Measurements from ENCODE around the gene IQCN.

The IQCN gene

DNA sequence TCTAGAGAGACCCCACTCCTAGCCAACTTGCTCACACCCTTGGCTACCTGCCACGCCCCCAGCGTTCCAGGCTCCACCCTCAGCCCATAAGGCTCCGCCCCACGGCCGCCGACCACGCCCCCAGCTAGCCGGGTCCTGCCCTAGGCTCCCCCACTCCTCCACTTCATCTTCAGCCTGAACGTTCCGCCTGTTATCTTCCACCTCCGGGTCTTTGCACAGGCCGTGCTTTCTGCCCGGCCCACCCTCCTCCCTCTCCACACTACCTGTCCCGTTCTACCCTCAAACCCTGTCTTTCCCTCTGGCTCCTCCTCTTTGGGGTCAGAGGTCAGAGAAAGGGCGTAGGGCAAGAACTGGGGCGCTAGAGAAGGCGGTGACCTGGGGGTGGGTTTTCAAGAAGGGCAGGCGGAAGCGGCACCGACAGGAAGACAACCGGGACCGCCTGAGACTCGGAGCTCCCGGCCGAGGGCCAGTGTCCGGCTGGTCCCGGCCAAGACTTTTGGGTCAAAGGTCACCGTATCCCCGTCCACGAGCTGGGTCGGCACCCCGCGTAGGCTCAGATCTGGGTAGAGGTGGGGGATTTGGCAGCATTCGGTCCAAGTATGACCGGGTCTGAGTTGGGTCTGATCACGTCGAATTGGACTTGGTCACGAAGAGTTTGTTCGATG is 50.3 kb downstream of the IQCN start (continued):
- TF ChIP-seq, protein P1, sequence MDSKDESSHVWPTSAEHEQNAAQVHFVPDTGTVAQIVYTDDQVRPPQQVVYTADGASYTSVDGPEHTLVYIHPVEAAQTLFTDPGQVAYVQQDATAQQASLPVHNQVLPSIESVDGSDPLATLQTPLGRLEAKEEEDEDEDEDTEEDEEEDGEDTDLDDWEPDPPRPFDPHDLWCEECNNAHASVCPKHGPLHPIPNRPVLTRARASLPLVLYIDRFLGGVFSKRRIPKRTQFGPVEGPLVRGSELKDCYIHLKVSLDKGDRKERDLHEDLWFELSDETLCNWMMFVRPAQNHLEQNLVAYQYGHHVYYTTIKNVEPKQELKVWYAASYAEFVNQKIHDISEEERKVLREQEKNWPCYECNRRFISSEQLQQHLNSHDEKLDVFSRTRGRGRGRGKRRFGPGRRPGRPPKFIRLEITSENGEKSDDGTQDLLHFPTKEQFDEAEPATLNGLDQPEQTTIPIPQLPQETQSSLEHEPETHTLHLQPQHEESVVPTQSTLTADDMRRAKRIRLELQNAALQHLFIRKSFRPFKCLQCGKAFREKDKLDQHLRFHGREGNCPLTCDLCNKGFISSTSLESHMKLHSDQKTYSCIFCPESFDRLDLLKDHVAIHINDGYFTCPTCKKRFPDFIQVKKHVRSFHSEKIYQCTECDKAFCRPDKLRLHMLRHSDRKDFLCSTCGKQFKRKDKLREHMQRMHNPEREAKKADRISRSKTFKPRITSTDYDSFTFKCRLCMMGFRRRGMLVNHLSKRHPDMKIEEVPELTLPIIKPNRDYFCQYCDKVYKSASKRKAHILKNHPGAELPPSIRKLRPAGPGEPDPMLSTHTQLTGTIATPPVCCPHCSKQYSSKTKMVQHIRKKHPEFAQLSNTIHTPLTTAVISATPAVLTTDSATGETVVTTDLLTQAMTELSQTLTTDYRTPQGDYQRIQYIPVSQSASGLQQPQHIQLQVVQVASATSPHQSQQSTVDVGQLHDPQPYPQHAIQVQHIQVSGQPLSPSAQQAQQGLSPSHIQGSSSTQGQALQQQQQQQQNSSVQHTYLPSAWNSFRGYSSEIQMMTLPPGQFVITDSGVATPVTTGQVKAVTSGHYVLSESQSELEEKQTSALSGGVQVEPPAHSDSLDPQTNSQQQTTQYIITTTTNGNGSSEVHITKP (tag by site-specific recombination; IDR thresholded peaks at IDR 0.05) = peak; percentile 81
- TF ChIP-seq WT1 (tag by site-specific recombination; IDR thresholded peaks at IDR 0.05) (peak; percentile 41), ZNF133 (tag by site-specific recombination; IDR thresholded peaks at IDR 0.05) (no peak), ZNF366 (tag by site-specific recombination; conservative IDR thresholded peaks at IDR 0.05) (peak; percentile 57), ZNF202 (tag by site-specific recombination; IDR thresholded peaks at IDR 0.05; ENCODE audit: borderline replicate concordance) (no peak), ZNF654 (tag by site-specific recombination; IDR thresholded peaks at IDR 0.05; ENCODE audit: low read depth) (no peak), ZNF707 (tag by site-specific recombination; IDR thresholded peaks at IDR 0.05) (no peak), ZNF324 (tag by site-specific recombination; IDR thresholded peaks at IDR 0.05) (peak; percentile 71), ZNF23 (tag by site-specific recombination; IDR thresholded peaks at IDR 0.05; ENCODE audit: borderline replicate concordance) (no peak), ZNF629 (tag by site-specific recombination; IDR thresholded peaks at IDR 0.05) (peak; percentile 66), KLF1 (tag by site-specific recombination; IDR thresholded peaks at IDR 0.05) (peak; percentile 86), RBAK (tag by site-specific recombination; IDR thresholded peaks at IDR 0.05) (no peak), ZNF174 (tag by site-specific recombination; IDR thresholded peaks at IDR 0.05) (no peak), ZNF548 (tag by site-specific recombination; IDR thresholded peaks at IDR 0.05) (no peak), KLF10 (tag by site-specific recombination; IDR thresholded peaks at IDR 0.05) (peak; percentile 56; the same call in 1 of the 2 replicates), ZFHX2 (tag by site-specific recombination; conservative IDR thresholded peaks at IDR 0.05) (peak; percentile 66; the same call in 1 of the 2 replicates), ZNF2 (tag by site-specific recombination; IDR thresholded peaks at IDR 0.05) (0 out of 2 replicates have a peak, but pooled peaks have one; percentile 33), ZFP37 (tag by site-specific recombination; IDR thresholded peaks at IDR 0.05) (no peak), SALL2 (tag by site-specific recombination; IDR thresholded peaks at IDR 0.05; ENCODE audit: borderline replicate concordance) (no peak)
- TF ChIP-seq, protein P2, sequence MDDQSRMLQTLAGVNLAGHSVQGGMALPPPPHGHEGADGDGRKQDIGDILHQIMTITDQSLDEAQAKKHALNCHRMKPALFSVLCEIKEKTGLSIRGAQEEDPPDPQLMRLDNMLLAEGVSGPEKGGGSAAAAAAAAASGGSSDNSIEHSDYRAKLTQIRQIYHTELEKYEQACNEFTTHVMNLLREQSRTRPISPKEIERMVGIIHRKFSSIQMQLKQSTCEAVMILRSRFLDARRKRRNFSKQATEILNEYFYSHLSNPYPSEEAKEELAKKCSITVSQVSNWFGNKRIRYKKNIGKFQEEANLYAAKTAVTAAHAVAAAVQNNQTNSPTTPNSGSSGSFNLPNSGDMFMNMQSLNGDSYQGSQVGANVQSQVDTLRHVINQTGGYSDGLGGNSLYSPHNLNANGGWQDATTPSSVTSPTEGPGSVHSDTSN (CRISPR knock-in tag; IDR thresholded peaks at IDR 0.05) = no peak
- TF ChIP-seq, protein P3, sequence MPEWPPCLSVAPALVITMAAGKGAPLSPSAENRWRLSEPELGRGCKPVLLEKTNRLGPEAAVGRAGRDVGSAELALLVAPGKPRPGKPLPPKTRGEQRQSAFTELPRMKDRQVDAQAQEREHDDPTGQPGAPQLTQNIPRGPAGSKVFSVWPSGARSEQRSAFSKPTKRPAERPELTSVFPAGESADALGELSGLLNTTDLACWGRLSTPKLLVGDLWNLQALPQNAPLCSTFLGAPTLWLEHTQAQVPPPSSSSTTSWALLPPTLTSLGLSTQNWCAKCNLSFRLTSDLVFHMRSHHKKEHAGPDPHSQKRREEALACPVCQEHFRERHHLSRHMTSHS (tag by site-specific recombination; IDR thresholded peaks at IDR 0.05) = no peak
- TF ChIP-seq, protein P4, sequence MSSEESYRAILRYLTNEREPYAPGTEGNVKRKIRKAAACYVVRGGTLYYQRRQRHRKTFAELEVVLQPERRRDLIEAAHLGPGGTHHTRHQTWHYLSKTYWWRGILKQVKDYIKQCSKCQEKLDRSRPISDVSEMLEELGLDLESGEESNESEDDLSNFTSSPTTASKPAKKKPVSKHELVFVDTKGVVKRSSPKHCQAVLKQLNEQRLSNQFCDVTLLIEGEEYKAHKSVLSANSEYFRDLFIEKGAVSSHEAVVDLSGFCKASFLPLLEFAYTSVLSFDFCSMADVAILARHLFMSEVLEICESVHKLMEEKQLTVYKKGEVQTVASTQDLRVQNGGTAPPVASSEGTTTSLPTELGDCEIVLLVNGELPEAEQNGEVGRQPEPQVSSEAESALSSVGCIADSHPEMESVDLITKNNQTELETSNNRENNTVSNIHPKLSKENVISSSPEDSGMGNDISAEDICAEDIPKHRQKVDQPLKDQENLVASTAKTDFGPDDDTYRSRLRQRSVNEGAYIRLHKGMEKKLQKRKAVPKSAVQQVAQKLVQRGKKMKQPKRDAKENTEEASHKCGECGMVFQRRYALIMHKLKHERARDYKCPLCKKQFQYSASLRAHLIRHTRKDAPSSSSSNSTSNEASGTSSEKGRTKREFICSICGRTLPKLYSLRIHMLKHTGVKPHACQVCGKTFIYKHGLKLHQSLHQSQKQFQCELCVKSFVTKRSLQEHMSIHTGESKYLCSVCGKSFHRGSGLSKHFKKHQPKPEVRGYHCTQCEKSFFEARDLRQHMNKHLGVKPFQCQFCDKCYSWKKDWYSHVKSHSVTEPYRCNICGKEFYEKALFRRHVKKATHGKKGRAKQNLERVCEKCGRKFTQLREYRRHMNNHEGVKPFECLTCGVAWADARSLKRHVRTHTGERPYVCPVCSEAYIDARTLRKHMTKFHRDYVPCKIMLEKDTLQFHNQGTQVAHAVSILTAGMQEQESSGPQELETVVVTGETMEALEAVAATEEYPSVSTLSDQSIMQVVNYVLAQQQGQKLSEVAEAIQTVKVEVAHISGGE (tag by site-specific recombination; conservative IDR thresholded peaks at IDR 0.05; ENCODE audit: low read depth) = peak; percentile 95
- TF ChIP-seq, protein P5, sequence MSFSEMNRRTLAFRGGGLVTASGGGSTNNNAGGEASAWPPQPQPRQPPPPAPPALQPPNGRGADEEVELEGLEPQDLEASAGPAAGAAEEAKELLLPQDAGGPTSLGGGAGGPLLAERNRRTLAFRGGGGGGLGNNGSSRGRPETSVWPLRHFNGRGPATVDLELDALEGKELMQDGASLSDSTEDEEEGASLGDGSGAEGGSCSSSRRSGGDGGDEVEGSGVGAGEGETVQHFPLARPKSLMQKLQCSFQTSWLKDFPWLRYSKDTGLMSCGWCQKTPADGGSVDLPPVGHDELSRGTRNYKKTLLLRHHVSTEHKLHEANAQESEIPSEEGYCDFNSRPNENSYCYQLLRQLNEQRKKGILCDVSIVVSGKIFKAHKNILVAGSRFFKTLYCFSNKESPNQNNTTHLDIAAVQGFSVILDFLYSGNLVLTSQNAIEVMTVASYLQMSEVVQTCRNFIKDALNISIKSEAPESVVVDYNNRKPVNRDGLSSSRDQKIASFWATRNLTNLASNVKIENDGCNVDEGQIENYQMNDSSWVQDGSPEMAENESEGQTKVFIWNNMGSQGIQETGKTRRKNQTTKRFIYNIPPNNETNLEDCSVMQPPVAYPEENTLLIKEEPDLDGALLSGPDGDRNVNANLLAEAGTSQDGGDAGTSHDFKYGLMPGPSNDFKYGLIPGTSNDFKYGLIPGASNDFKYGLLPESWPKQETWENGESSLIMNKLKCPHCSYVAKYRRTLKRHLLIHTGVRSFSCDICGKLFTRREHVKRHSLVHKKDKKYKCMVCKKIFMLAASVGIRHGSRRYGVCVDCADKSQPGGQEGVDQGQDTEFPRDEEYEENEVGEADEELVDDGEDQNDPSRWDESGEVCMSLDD (tag by site-specific recombination; IDR thresholded peaks at IDR 0.05) = peak; percentile 65
- TF ChIP-seq, protein P6, sequence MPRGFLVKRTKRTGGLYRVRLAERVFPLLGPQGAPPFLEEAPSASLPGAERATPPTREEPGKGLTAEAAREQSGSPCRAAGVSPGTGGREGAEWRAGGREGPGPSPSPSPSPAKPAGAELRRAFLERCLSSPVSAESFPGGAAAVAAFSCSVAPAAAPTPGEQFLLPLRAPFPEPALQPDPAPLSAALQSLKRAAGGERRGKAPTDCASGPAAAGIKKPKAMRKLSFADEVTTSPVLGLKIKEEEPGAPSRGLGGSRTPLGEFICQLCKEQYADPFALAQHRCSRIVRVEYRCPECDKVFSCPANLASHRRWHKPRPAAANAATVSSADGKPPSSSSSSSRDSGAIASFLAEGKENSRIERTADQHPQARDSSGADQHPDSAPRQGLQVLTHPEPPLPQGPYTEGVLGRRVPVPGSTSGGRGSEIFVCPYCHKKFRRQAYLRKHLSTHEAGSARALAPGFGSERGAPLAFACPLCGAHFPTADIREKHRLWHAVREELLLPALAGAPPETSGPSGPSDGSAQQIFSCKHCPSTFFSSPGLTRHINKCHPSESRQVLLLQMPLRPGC (tag by site-specific recombination; IDR thresholded peaks at IDR 0.05) = no peak
